ENCODE results near the gene C19orf67. TPM values are rescaled to one million over a fixed set of nuclear protein-coding genes. Genes with fewer than 3 reads are reported as not detected.

C19orf67 gene
- total RNA-seq, 1 donor from 2014 or later = 0.45 TPM

GRCh38 chr19:14093117-14093823, 7.7 kb upstream of the C19orf67 start:
- no peak for DNase-seq (ENCODE audit: low spot score in 2 of 2, unreplicated experiment in 2 of 2)
- H3K27ac Mint-ChIP-seq = no peak overlapping the region
- peaks cover 14% of the 10 kb centered on the region for H3K4me1 Mint-ChIP-seq
- H3K4me3 Mint-ChIP-seq = peak overlapping the region; percentile 36
- no peaks in the 10 kb centered on the region for H3K27me3 Mint-ChIP-seq (ENCODE audit: low read depth)
- H3K9me3 Mint-ChIP-seq = peaks cover 4% of the 10 kb centered on the region
- TF ChIP-seq CTCF (IDR thresholded peaks at IDR 0.05; ENCODE audit: unreplicated experiment) = no peak
- peaks cover 29% of the 10 kb centered on the region for H3K36me3 Mint-ChIP-seq

- no peaks in the 10 kb centered on the region for H3K27me3 Mint-ChIP-seq (ENCODE audit: low read depth)
- peaks cover 14% of the 10 kb centered on the region for H3K4me1 Mint-ChIP-seq
- H3K36me3 Mint-ChIP-seq = peaks cover 27% of the 10 kb centered on the region
- peak overlapping the region; percentile 99 for H3K27ac Mint-ChIP-seq
- peak overlapping the region; percentile 97 for H3K4me3 Mint-ChIP-seq
- no peak for TF ChIP-seq CTCF (IDR thresholded peaks at IDR 0.05; ENCODE audit: unreplicated experiment)
- H3K9me3 Mint-ChIP-seq = peaks cover 4% of the 10 kb centered on the region
- no peak for DNase-seq (ENCODE audit: low spot score in 2 of 2, unreplicated experiment in 2 of 2)
Measured at GRCh38 chr19:14091813-14092462, 6.4 kb upstream of the C19orf67 start.

DNA sequence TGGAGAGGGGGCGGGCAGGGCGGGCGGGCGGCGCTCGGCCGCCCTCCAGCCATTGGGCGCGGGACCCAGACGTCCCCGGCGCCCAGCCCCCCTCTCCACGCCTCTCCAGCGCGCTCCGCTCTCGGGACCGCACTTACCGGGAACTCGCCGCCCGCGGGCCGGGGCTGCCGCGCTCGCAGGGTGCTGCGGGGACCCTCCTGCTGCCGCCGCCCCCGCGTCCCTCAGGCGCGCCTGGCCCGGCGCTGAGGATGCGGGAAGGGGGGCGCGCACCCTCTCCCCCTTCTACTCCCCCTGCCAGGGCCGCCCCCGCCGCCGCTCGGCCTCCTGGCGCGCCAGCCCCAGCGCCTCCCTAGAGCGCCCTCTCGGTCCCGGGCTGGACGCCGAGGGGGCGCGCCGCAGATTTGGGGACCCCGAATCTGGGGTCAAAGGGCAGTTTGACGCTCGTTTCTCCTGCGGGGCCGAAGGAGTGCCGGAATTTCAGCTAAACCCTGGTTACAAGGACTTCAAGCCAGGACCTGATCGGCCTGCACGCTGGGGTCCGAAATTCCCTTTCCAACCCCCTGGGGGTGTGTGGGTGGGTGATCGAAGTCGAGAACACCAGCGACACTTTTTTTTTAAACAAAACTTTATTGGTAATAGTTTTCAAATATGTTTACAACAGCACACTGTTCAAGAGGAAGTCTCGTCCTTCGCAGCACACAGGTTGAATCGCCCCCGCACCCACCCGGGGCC, 5.7 kb upstream of the C19orf67 start:
- peak; percentile 70 to 77 for DNase-seq (ENCODE audit: low spot score in 2 of 2, unreplicated experiment in 2 of 2)
- Mint-ChIP-seq H3K36me3 (peaks cover 22% of the 10 kb centered on the region), H3K27me3 (ENCODE audit: low read depth) (no peaks in the 10 kb centered on the region), H3K4me3 (peak overlapping the region; percentile 97), H3K4me1 (peaks cover 14% of the 10 kb centered on the region), H3K9me3 (peaks cover 4% of the 10 kb centered on the region), H3K27ac (peak overlapping the region; percentile 99)
- TF ChIP-seq CTCF (IDR thresholded peaks at IDR 0.05; ENCODE audit: unreplicated experiment) = no peak

GRCh38 chr19:14090509-14091080, 5.0 kb upstream of the C19orf67 start, which contains the start of gene SAMD1:
Gene SAMD1 (minus strand): TSS chr19:14090751.
- Mint-ChIP-seq H3K27ac (peak within 1 kb of the TSS; percentile 99), H3K27me3 (ENCODE audit: low read depth) (no peaks in the 10 kb centered on the region), H3K36me3 (peaks cover 22% of the 10 kb centered on the region), H3K4me1 (peaks cover 14% of the 10 kb centered on the region), H3K4me3 (peak within 1 kb of the TSS; percentile 97), H3K9me3 (peaks cover 4% of the 10 kb centered on the region)
- DNase-seq (ENCODE audit: low spot score in 2 of 2, unreplicated experiment in 2 of 2) = peak; percentile 78 to 86
- no peak for TF ChIP-seq CTCF (IDR thresholded peaks at IDR 0.05; ENCODE audit: unreplicated experiment)

DNA sequence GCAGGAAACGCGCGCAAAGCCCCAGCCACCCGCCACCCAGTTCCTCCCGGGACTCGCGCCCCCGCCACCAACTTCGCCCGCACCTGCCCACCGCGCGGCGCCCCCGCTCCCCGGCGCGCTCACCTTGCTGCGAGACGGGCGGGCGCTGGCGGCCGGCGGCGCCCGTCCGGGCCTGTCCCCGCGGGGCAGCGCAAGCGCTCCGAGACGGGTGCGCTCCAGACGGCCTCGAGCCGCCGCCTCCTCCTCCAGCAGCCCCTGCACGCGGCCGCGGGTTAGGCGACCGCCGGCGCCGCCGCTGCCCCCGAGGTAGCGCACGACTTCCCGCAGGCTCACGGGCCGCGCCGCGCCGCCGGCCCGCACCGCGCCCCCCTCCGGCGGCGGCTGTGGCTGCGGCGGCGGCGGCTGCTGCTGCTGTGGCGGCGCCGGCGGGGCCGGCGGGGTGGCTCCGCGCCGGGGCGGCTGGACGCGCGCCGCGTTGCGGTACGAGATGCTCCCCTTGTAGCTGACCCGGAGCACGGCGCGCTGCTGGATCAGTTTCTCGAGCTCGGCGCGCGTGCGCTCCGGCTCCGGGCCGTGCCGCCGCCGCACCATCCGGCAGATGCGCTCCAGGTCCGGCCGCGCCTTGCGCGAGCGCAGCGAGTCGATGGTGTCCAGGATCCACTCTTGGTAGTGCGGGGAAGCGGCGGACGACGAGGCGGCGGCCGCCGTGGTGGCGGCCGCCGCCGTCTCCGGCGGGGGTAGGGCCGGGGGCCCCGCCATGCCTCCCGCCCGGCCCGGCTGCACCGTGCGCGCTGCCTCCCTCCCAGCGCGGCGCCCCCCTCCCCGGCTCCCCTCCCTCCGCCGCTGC, 4.3 kb upstream of the C19orf67 start:
- peaks cover 4% of the 10 kb centered on the region for H3K9me3 Mint-ChIP-seq
- H3K4me1 Mint-ChIP-seq = peaks cover 14% of the 10 kb centered on the region
- peak overlapping the region; percentile 78 for H3K4me3 Mint-ChIP-seq
- TF ChIP-seq CTCF (IDR thresholded peaks at IDR 0.05; ENCODE audit: unreplicated experiment) = peak; percentile 24
- H3K27me3 Mint-ChIP-seq (ENCODE audit: low read depth) = no peaks in the 10 kb centered on the region
- peak overlapping the region; percentile 86 for H3K27ac Mint-ChIP-seq
- H3K36me3 Mint-ChIP-seq = peaks cover 24% of the 10 kb centered on the region
- peak; percentile 63 to 69 for DNase-seq (ENCODE audit: low spot score in 2 of 2, unreplicated experiment in 2 of 2)
